Activated B cell treated with CpG ODN at 0.5 μM for 24 hours (primary cell): Measurements from ENCODE around the gene GRAMD1A. TPM values are rescaled to one million over a fixed set of nuclear protein-coding genes. Genes with fewer than 3 reads are reported as not detected.
"Not testable (repeated sequence)": the region's sequence is repeated elsewhere in the genome, so short reads cannot be mapped to it uniquely, and the experiment has no call there.

ENCODE experiments used
- ATAC-seq: fragments of 200-7000 bp; cut with Tn5 transposase; one replicate; pipeline ENCODE4 v1.10.0; 2021; ENCODE audit warnings: low read depth, mild to moderate bottlenecking, moderate library complexity
- CTCF ChIA-PET: fragments of 350-600 bp; sonication (Branson Sonifier 250); formaldehyde crosslinking; loops from one replicate; lab custom pipeline; 2021; ENCODE audit warnings: antibody characterized with exemption; lab: Charles Lee
- POLR2A ChIA-PET: fragments of 350-600 bp; sonication (Branson Sonifier 250); formaldehyde crosslinking; loops from one replicate; lab custom pipeline; 2021; ENCODE audit warnings: antibody characterized with exemption; lab: Charles Lee
- DNase-seq: peaks from one replicate; pipeline ENCODE4 v3.0.0; 2022
- H3K27ac Mint-ChIP-seq: one replicate; pipeline ENCODE4 v1.8.0; 2020; ENCODE audit warnings: mixed read lengths
- H3K27me3 Mint-ChIP-seq: one replicate; pipeline ENCODE4 v1.8.0; 2021; ENCODE audit warnings: mixed read lengths
- H3K36me3 Mint-ChIP-seq: one replicate; pipeline ENCODE4 v1.8.0; 2021; ENCODE audit warnings: low read depth, mixed read lengths
- H3K4me1 Mint-ChIP-seq: one replicate; pipeline ENCODE4 v1.8.0; 2021; ENCODE audit warnings: mixed read lengths
- H3K4me3 Mint-ChIP-seq: one replicate; pipeline ENCODE4 v1.8.0; 2020; ENCODE audit warnings: mild to moderate bottlenecking, mixed read lengths
- H3K9me3 Mint-ChIP-seq: one replicate; pipeline ENCODE4 v1.8.0; 2020; ENCODE audit warnings: mixed read lengths
- CTCF ChIP-seq: fragments of 200-600 bp; IDR thresholded peaks from one replicate; pipeline ENCODE4 v1.8.0; 2022; ENCODE audit warnings: antibody characterized with exemption, mild to moderate bottlenecking
- intact Hi-C: fragments of 100-400 bp; cut with micrococcal nuclease; formaldehyde crosslinking; loops from one replicate; pipeline ENCODE4 v1.15.1; 2024
- total RNA-seq: library from RNA; stranded (reverse); gene quantifications from 2 replicates; pipeline ENCODE4 v1.2.3, GENCODE V29; 2022

GRAMD1A gene
- total RNA-seq, 1 donor from 2014 or later, result 52.9 TPM

- DNase-seq (no peak), ATAC-seq (no peak)
- intact Hi-C loops, result no loop called here
- Mint-ChIP-seq H3K36me3 (peaks cover 53% of the 10 kb centered on the region), H3K9me3 (no peaks in the 10 kb centered on the region), H3K27ac (no peak overlapping the region), H3K4me1 (peaks cover 5% of the 10 kb centered on the region), H3K4me3 (no peak overlapping the region), H3K27me3 (peaks cover 12% of the 10 kb centered on the region)
- ChIA-PET POLR2A (no interaction called here), CTCF (interaction anchor here (0.8 to 1.2 kb wide), 2 partner anchors 13 to 17 kb away, joined by 3 to 4 read pairs; no protein-coding TSS in a partner anchor)
- no peak for TF ChIP-seq CTCF
Measured at GRCh38 chr19:35027009-35027408, 26.9 kb downstream of the GRAMD1A start.

- no peaks in the 10 kb centered on the region for H3K9me3 Mint-ChIP-seq
- ChIA-PET POLR2A (interaction anchor here (0.6 to 0.9 kb wide), 2 partner anchors 28 to 287 kb away, joined by 4 to 12 read pairs; partner anchors contain the start of gene GRAMD1A), CTCF (interaction anchor here (1.0 kb wide), 1 partner anchor 56 kb away, joined by 4 read pairs; no protein-coding TSS in a partner anchor)
- H3K4me3 Mint-ChIP-seq, result no peak overlapping the region
- peaks cover 17% of the 10 kb centered on the region for H3K27me3 Mint-ChIP-seq
- DNase-seq, result no peak
- no peak for ATAC-seq
- peaks cover 5% of the 10 kb centered on the region for H3K4me1 Mint-ChIP-seq
- no peak for TF ChIP-seq CTCF
- intact Hi-C loops, result no loop called here
- H3K36me3 Mint-ChIP-seq, result peaks cover 44% of the 10 kb centered on the region
- no peak overlapping the region for H3K27ac Mint-ChIP-seq
Measured at GRCh38 chr19:35027851-35028599, 27.9 kb downstream of the GRAMD1A start.

GRCh38 chr19:35028600-35028885, 28.4 kb downstream of the GRAMD1A start:
- ATAC-seq, H3K4me3 Mint-ChIP-seq, CTCF ChIA-PET, intact Hi-C loops, H3K9me3 Mint-ChIP-seq, H3K4me1 Mint-ChIP-seq, H3K27ac Mint-ChIP-seq, DNase-seq: not testable (repeated sequence)
- POLR2A ChIA-PET, result interaction anchor here (0.7 kb wide), 2 partner anchors 58 to 968 kb away, joined by 10 to 14 read pairs; no protein-coding TSS in a partner anchor
- Mint-ChIP-seq H3K27me3 (peaks cover 22% of the 10 kb centered on the region), H3K36me3 (peaks cover 39% of the 10 kb centered on the region)

GRCh38 chr19:35029275-35029736, 29.2 kb downstream of the GRAMD1A start:
- intact Hi-C loops, result not testable (repeated sequence)

GRCh38 chr19:35029737-35030256, 29.7 kb downstream of the GRAMD1A start:
- Mint-ChIP-seq H3K36me3 (peaks cover 27% of the 10 kb centered on the region), H3K4me1 (peaks cover 5% of the 10 kb centered on the region), H3K4me3 (no peak overlapping the region), H3K27me3 (peaks cover 22% of the 10 kb centered on the region), H3K9me3 (no peaks in the 10 kb centered on the region), H3K27ac (no peak overlapping the region)
- no peak for TF ChIP-seq CTCF
- no peak for ATAC-seq
- CTCF ChIA-PET, result no interaction called here
- DNase-seq, result no peak
- intact Hi-C loops, result no loop called here
- POLR2A ChIA-PET, result interaction anchor here (1.0 kb wide), 1 partner anchor 8 kb away, joined by 3 read pairs; no protein-coding TSS in a partner anchor

More at GRCh38 chr19:35029275-35029736, 29.2 kb downstream of the GRAMD1A start:
- H3K27me3 Mint-ChIP-seq, result peaks cover 22% of the 10 kb centered on the region
- H3K4me1 Mint-ChIP-seq, H3K27ac Mint-ChIP-seq, CTCF ChIA-PET, H3K4me3 Mint-ChIP-seq, DNase-seq, ATAC-seq, H3K9me3 Mint-ChIP-seq: not testable (repeated sequence)
- POLR2A ChIA-PET, result interaction anchor here (0.7 to 1.0 kb wide), 3 partner anchors 9 to 967 kb away, joined by 3 to 14 read pairs (median 10); no protein-coding TSS in a partner anchor
- peaks cover 32% of the 10 kb centered on the region for H3K36me3 Mint-ChIP-seq
